NCI-H82 treated with DMSO at 0.1 percent for 48 hours (cell line): ENCODE data around the gene GATAD2A.
"Not testable (repeated sequence)": the region's sequence is repeated elsewhere in the genome, so short reads cannot be mapped to it uniquely, and the experiment has no call there.

Experiments used
- DNase-seq: peaks from one replicate; lab custom pipeline; 2025; ENCODE audit not compliant: unreplicated experiment; lab: John Stamatoyannopoulos, UW

GATAD2A gene

DNA sequence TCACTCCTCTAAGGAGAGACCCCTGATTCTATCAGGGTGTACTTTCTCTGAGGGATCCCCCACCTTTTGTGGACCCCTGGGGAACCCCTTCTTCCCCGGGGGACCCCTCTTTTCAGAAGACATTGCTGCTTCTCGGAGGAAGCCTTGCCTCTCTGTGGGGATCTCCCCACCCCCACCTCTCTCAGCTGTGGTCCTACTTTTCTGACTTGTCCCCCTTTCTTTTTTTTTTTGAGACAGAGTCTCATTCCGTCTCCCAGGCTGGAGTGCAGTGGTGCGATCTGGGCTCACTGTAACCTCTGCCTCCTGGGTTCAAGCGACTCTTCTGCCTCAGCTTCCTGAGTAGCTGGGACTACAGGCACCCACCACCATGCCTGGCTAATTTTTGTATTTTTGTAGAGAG, 18.4 kb upstream of the GATAD2A start:
- no peak for DNase-seq

DNA sequence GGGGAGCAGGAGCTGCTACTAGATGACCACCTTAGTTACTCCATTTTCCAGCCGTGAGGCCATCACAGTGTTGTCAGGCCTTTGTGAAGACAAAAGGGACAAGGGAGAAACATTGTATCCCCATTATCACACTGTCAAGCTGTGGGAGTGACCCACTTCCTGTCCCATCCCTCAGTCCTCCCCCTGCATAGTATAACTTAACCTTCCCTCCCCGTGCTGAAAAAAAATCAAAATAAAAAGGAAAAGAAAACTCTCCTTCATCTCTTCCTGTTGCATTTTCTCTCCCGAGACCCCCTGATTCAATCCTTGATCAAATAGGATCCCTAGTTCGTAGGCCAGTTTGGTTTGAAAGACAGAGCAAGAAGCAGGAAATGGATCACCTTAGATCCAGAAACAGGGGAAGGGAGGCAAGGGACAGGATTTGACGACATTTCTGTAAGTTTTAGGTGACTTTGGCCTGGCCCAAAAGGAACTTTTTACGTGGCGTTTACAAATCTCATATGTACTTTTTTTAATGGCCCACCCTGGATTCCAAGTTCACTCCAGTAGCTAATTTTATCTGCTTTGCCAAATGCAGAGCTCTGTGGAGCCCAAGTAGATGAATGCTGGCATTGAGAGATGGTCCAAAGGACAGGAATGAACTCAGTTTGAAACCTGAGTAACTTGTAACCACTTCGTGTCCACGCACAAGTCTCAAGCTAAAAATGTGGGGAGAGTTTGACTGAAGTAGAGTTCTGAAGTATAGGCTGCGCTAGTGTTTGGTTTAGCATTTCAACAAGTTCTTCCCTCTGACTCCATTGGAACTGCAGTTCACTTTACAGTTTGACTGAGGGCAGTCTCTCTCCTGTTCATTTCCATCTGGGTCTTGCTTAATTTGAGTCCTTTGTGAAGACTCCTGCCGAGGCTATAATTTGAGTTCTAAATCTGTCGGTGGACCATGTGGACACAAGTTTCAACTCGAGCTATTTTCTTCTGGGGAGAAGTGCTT, 16.6 kb upstream of the GATAD2A start:
- DNase-seq = no peak

DNA sequence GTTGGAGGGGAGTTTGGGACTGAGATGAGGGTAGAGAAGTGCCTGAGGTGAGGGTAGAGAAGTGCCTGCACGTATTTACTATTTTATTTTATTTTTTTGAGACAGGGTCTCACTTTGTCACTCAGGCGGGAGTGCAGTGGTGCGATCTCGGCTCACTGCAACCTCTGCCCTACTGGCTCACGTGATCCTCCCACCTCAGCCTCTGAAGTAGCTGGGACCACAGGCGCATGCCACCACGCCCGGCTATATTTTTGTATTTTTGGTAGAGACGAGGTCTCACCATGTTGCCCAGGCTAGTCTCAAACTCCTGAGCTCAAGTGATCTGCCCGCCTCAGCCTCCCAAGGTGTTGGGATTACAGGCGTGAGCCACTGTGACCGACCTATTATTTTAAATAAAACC, 15.8 kb upstream of the GATAD2A start:
- DNase-seq = not testable (repeated sequence)

DNA sequence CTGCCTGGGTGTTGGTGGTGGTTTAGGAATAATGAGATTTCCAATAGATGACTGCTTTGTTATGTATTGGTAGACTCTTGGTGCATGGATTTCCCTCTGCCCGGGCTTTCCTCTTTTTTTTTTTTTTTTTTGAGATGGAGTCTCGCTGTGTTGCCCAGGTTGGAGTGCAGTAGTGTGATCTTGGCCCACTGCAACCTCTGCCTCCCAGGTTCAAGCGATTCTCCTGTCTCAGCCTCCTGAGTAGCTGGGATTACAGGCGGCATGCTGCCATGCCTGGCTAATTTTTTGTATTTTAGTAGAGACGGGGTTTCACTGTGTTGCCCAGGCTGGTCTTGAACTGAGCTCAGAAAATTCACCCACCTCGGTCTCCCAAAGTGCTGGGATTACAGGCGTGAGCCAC, 11.1 kb upstream of the GATAD2A start:
- DNase-seq = not testable (repeated sequence)

DNA sequence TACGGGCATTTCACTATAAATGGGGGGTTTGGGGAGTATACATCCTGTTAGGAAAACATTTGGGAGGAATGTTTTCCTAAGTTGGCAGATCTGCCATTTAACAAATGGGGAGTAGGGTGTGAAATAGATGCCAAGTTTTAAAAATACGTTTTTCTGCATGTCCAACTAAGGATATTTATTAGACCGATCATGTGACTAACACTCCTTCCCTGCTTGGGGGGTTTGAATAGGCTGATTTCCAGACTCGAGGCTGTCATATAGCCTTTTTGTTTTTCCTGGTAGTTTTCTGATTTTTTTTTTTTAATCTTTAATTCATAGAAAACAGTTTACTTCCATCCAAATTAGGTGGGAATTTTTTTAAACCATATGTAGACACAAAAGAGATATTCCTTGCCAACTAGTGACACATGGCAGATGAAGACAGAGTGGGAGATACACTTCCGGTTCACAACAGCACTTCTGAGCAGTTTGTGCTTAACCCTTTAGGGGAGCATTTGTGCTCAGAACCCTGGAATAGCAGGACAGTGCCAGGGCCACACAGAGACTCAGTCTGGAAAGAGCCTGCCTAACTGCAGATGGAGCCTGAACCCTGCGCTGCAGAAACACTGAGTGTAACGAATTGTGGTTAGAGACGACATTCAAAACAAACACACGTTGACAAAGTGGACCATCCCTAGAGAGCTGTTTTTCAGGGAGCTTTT, 5.6 kb upstream of the GATAD2A start:
- DNase-seq = no peak

DNA sequence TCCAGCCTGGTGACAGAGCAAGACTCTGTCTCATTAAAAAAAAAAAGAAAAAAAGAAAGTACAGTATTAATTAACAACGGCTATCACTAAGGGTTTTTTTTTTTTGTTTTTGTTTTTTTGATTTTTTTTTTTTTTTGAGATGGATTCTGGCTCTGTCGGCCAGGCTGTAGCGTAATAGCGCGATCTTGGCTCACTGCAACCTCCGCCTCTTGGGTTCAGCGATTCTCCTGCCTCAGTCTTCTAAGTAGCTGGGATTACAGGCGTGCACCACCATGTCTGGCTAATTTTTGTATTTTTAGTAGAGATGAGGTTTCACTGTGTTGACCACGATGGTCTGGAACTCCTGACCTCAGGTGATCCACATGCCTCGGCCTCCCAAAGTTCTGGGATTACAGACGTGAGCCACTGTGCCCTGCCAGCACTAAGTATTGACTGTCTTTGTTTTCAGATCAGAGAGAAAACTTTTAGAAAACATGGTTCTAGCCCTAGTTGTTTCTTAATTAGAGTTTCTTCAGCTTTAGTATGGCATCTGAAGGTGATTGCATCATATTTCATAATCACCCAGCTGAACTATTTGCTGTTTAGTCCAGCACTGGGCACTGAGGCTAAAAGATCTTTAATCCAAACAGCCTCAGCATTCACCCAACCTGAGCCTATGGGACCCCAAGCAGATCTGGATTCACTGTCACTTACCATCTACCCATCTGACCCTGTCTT, 2.7 kb upstream of the GATAD2A start:
- DNase-seq = no peak

DNA sequence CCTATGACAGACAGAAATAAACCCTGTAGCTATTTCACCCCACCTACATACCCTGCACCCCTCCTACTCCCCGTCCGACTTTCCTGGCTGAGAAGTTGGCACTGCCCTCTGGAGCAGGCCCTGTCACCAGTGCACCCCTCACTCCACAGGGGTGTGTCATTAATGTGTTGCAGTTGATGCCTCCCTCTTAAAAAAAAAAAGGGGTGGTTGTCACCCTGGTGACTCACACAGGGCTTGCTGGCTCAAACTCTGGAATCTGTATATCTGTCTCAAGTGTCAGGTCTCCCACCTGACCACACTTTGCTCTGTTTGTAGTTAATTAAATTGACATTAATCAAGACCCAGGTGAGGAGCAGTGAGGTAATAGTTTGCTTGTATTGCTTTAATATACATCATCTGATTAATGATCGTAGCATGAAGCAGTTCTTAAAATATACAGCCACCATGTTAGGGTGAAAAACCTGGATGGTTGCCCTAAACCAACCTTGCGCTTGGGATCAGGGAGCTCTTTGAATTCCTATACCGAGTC, 2.0 kb upstream of the GATAD2A start:
- DNase-seq = no peak

DNA sequence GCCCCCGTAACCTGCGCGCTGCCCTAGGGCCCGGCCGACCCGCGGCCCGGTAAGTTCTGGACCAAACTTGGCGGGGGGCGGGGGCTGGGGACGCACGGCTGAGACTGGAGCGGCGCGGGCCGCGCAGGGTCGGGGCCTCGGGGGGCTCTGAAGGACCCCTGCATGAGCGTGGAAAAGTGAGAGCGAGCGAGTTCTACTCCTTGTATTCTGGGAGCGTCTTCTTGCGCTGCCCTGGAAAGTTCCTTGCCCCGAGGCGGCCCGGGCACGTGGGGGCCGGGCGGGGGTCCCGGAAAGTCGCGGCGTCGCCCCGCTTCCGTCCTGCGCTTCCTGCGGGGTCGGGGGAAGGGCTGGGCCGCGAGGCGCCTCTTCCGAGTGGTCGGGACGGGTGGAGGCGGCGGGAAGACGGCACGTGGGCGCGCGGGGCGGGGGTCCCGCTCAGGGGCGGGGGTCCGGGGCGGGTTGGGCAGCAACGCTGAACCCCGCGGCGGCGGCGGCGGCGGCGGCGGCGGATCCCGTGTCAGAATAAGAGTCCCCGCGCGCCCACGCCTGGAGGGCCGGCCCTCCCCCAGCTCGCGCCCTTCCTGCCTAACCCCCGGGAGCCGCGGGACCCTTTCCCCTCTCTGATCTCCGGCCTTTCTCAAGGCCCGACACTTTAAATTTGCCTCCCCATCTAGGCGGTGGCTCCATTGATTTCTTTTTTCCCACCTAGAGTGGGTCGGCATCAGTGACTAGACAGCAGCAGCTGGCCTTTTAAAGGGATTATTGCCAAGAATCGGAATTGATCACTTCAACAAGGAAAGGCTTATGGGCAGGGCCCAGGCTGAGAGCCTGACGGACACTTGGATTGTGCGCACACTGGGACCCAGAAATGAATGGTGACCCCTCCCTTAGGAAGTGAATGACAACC, 749 bp downstream of the GATAD2A start:
- DNase-seq = peak; percentile 78

DNA sequence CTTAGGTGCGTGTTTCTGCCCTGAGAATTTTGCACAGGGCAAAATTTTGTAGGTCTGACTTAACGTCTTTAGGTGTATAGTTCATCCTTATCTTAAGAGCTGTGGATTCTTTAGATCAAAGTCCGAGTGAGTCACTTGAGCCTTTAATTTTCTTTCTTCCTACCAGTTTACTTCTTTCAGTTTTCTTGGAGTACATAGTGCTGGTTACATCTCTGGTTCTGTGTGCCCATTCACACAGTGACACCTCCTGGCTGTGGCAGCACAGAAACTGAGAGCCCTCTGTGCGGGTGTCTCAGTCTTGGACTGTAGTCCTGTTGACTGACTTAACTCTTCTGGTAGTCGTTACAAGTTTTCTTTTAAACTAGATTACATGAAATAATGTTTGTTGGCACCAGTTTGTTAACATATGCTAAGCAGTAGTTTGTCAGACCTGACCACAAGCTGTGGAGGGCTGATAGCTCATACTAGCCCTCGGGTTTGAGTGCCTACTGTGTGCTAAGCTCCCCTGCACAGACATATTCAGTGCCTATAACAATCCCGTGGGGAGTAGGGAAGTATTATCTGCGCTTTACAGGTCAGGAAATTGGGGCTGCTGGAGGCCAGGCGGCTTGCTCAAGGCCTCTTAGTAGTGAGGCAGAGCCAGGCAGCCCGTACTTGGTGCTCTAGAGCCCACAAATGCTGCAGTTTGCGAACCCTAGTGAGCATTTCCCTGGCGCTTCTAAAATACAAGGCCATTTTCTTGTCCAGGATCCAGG, 1.6 kb downstream of the GATAD2A start:
- DNase-seq = peak; percentile 18

DNA sequence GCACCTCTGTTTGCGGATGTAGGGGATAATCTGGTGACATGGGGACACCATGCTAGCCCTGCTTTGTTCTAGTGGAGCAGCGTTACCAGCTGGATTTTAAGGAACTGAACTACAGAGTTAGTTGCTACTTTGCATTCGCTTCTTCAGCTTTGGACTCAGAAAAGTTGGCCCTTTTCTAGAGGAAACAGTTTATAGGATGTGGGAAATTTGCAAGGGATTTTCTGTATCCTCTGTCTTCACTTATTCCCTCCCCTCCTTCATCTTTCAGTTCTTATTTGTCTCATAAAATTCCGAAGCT, 2.1 kb downstream of the GATAD2A start:
- DNase-seq = no peak

DNA sequence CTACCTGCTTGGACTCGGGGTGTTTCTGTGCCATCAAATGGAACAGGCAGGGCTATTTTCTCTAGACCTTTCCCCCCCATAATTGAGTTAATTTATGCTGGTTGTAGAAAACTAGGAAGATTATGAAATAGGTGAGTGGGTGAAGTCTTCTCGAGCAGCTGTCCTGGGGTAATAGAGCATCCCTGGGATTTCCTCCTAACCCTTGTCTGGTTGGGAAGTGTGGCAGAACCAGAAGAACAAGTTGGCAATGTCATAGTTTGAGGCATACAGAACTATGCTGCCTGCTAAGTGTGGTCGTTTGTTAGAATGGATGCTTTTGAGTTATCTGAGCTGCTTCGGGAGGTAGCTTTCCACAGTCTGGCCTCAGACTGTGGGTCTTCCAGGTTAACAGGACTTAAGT, 3.7 kb downstream of the GATAD2A start:
- no peak for DNase-seq

DNA sequence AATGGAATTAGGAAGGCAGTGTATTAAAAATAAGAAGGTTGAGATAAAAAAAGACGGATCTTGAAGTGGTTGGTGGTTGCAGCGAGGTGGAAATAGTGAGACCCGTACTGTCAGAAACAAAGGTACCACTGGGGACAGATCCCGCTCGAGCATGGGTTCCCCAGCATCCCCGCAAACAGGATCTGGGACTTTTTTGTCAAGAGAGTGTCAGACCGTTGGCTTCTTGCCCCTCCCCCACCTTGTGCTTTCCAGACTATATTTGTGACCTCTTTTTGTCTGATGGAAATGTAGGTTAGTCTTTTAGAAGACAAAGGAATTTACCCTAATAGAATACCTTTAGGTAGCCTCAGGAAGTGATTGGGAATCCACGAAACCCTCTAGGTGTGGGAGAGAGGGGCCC, 4.2 kb downstream of the GATAD2A start:
- no peak for DNase-seq

DNA sequence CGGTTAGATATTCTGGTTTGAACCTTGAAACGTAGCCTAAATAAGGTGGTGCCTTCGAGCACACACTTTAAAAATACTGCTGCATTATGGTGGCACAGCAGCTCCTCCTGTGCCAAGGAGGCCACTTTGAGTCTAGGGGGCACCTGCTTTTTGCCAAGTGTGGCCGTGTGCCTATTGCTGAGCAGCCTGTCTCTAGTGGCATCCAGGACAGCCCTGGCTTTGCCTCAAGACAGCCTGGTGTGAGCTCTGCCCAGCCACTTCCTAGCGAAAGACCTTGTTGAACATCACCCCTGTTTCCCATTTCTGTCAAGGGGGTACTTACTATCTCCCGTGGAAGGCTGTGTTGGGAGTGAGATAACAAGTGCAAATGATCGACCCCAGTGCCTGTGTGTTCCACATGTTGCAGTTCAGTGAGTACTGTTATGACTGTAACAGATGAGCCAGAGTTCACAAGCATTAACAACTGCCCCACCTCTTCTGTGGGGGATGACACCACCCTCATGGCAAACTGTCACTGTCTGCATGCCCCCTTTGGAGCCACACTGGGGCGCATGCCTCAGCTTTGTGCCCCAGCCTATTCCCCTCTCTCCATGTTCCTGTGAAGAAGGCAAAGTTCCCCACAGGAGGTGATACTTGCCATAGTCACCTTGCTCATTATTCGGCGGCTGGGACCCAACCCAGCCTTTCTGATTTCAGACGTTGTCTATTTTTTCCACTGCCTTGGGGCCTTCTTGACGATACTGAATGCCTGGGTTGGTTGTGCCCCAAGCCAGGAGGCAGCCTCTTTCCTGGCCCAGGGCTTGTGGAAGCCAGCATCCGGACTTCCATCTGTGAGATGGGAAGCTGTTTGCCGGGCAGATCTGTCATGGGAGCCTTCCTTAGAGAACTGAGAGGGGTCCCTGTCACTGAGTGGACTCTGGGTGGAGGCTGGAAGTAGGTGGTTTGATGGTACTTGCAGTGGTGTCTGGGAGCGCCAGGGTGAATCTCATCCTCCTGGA, 5.4 kb downstream of the GATAD2A start:
- no peak for DNase-seq

DNA sequence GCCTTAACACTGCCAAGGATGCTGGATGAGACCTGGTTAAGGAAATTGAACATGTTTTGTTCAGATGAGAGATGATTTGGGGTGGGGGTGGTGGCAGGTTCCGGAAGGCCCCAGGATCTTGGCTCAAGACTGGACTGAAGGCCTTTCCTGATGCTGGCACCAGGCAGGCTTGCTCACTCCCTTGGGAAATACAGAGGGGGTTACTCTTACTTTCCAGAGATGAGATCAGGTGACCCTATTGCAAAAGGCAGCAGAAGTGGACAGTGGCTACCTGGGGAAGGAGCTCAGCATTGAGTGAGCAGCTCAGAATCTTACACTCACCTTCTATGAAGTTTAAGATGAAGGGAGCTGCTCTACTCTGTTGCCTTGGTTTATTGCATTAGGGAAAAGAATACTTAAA, 10.8 kb downstream of the GATAD2A start:
- no peak for DNase-seq

DNA sequence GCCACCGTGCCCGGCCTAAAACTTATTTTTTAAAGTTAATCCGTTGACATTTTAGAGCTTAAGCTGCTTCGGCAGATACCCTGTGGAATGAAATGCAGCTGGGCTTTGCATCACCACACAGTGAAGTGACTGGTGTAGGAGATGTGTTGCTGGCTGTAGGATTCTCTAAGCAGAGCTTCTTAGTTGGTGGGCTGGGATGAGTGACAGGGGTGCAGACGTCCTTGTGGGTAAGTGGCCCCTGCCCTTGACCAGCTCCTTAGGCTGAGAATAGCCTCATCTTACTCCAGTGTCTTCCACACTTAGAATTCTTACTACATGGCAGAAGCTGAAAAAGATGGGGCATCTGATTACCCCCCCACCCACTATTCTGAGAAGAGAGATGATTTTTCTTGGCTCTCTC, 11.6 kb downstream of the GATAD2A start:
- peak; percentile 7 for DNase-seq

DNA sequence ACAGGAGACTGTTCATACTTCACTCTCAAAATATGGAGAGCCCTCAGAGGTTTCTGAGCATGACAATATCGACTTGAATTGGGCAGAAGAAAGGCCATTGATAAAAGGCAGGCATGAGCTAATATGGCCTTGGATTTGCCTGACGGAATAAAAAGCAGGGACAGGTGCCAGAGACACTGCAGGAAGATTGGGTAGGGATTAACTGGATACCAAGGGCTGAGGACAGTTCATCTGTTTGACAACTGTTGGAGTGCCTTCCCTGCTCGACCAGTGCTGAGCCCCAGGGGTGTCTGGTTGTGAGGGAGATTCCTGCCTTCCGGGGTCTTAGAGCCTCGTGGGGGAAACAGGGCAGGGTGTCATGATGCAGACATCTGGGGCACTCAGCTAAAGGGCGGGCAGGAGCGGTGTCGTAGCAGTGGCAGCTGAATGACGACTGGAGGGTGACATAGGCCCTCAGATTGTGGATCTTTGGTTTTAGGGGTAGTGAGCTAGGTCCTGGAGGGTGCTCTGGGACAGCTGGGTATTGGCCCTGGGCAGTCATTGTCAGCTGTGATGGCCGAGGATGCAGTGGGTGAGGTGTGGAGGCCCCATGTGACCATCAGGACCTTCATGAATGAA, 12.3 kb downstream of the GATAD2A start:
- DNase-seq = peak; percentile 31

DNA sequence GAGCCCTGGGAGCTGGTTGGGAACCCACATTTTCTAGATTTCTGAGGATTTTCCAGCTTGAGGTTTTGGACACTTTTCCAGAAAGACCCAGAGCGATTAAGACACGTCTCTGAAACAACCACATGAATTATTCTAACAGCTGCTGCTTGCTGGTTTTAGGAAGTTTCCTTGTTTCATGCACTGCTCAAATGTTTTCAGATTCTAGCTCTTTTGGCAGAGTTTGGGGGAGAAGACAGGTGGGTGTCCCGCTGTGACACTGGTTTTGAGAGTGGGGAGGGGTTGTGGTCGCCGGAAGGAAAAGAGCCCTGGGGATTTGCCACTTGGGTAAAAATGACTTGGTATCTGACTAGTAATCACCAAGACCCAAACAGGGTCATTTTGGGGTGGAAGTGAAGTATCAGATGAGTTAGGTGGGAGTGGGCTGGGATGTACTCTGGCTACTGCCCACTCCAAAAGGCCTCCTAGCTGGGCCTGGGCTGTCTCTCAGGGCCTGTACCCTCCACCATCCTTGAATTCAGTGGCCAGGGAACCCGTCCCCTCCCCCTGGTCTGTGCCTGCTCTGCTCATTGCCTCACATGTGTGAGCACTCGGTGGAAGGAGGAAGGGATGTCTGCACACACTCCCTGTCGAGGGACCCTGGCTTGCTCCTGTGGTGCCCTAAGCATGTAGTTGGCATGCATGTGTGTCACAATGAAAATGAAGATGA, 13.2 kb downstream of the GATAD2A start:
- no peak for DNase-seq
